Osteocyte (in vitro differentiated cells): ENCODE measurements around the gene PRR13. TPM values are rescaled to one million over a fixed set of nuclear protein-coding genes. Genes with fewer than 3 reads are reported as not detected.
"Not testable (repeated sequence)": the region's sequence is repeated elsewhere in the genome, so short reads cannot be mapped to it uniquely, and the experiment has no call there.

Source experiments
- DNase-seq: peaks from one replicate; pipeline ENCODE4 v3.0.0; 2021; ENCODE audit warnings: mixed read lengths; ENCODE audit not compliant: unreplicated experiment; ENCODE audit errors: extremely low spot score
- H3K27ac Mint-ChIP-seq: one replicate; pipeline ENCODE4 v1.8.0; 2021; ENCODE audit warnings: mild to moderate bottlenecking, mixed read lengths; ENCODE audit not compliant: unreplicated experiment
- H3K27me3 Mint-ChIP-seq: one replicate; pipeline ENCODE4 v1.8.0; 2021; ENCODE audit warnings: mixed read lengths; ENCODE audit not compliant: unreplicated experiment
- H3K36me3 Mint-ChIP-seq: one replicate; pipeline ENCODE4 v1.8.0; 2021; ENCODE audit warnings: mixed read lengths; ENCODE audit not compliant: unreplicated experiment
- H3K4me1 Mint-ChIP-seq: one replicate; pipeline ENCODE4 v1.8.0; 2021; ENCODE audit warnings: mixed read lengths; ENCODE audit not compliant: unreplicated experiment
- H3K4me3 Mint-ChIP-seq: one replicate; pipeline ENCODE4 v1.8.0; 2021; ENCODE audit warnings: mild to moderate bottlenecking, moderate library complexity, mixed read lengths; ENCODE audit not compliant: unreplicated experiment
- H3K9me3 Mint-ChIP-seq: one replicate; pipeline ENCODE4 v1.8.0; 2021; ENCODE audit warnings: mixed read lengths; ENCODE audit not compliant: unreplicated experiment
- total RNA-seq: library from RNA; stranded (reverse); gene quantifications from 2 replicates; pipeline ENCODE4 v1.2.1, GENCODE V29; 2021
- TF ChIP-seq, protein P1 (sequence below): fragments of 200-600 bp; sonication (generic); IDR thresholded peaks from 2 replicates; pipeline ENCODE4 v1.5.0; 2021; ENCODE audit warnings: antibody characterized with exemption, mild to moderate bottlenecking, moderate library complexity

Gene PRR13
- total RNA-seq, 1 donor from 2014 or later: 102 TPM

DNA sequence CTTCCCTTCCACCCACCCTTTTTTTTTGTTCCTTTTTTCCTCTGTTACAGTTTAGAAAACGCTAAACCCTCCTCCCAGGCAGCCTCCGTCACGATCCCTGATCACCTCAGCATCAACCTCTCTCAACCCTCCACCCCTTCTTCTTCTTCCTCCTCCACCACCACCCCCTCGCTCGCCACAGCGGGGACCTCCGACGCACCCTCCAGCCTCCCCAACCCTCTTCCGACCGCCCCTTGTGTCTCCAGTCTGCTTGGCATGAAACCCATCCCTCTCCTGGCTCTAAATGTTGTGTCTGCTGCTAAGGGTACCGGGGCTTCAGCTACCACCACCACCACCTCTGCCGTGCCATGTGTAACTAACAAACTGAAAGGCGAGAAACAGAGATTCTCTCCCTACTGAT is 33.3 kb downstream of the PRR13 start:
- no peak overlapping the region for H3K4me3 Mint-ChIP-seq
- no peak overlapping the region for H3K27ac Mint-ChIP-seq

DNA sequence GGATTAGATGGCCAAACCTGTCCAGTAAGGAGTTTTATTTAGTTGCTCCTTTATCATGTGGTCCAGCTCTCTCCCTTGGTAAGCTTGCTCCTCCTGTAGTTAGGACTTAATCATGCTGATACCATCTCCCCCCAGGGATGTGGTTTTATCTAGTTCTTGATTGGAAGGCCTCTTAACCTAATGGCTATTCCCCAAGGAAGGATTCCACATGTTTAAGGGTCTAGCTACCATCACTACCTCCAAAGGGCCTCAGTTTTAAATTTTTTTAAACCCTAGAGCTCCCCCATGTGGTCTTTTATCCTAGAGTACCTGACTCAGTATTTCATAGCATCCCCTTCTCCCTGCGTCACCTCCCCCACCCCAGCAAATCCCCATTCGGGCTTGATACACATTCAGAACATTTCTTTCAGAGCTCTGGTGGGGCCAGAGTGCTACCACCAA is 35.3 kb downstream of the PRR13 start:
- Mint-ChIP-seq H3K27ac (peak overlapping the region; percentile 38), H3K4me3 (no peak overlapping the region), H3K9me3 (no peaks in the 10 kb centered on the region), H3K27me3 (no peaks in the 10 kb centered on the region), H3K4me1 (peaks cover 22% of the 10 kb centered on the region), H3K36me3 (peaks cover 60% of the 10 kb centered on the region)
- TF ChIP-seq, protein P1, sequence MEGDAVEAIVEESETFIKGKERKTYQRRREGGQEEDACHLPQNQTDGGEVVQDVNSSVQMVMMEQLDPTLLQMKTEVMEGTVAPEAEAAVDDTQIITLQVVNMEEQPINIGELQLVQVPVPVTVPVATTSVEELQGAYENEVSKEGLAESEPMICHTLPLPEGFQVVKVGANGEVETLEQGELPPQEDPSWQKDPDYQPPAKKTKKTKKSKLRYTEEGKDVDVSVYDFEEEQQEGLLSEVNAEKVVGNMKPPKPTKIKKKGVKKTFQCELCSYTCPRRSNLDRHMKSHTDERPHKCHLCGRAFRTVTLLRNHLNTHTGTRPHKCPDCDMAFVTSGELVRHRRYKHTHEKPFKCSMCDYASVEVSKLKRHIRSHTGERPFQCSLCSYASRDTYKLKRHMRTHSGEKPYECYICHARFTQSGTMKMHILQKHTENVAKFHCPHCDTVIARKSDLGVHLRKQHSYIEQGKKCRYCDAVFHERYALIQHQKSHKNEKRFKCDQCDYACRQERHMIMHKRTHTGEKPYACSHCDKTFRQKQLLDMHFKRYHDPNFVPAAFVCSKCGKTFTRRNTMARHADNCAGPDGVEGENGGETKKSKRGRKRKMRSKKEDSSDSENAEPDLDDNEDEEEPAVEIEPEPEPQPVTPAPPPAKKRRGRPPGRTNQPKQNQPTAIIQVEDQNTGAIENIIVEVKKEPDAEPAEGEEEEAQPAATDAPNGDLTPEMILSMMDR: peak; percentile 43
- no peak for DNase-seq

More for the DNA sequence above, 33.3 kb downstream of the PRR13 start:
- H3K27me3 Mint-ChIP-seq: no peaks in the 10 kb centered on the region
- H3K9me3 Mint-ChIP-seq: no peaks in the 10 kb centered on the region
- H3K4me1 Mint-ChIP-seq: peaks cover 26% of the 10 kb centered on the region
- TF ChIP-seq, protein P1: no peak
- no peak for DNase-seq
- H3K36me3 Mint-ChIP-seq: peaks cover 67% of the 10 kb centered on the region

DNA sequence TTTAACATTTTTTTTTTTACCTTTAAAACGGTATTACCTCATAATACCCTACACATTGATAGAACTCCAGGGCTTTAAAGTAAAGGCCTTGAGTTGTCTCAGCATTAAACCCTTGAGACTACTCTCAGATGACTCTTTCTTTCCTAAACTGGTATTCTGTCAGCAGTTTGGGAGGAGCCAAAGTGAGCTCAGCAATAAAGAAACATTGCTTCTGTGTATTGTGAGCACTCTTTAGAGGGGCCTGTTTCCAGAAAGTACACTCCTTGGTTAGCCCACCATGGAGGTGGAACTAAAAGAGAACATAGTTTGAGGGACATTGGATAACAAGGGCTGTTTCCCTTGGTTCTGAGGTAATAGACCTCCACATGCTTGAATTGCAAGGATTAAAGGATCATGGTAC is 37.3 kb downstream of the PRR13 start:
- H3K4me3 Mint-ChIP-seq: no peak overlapping the region
- TF ChIP-seq, protein P1: no peak
- H3K27me3 Mint-ChIP-seq: no peaks in the 10 kb centered on the region
- no peaks in the 10 kb centered on the region for H3K9me3 Mint-ChIP-seq
- peaks cover 13% of the 10 kb centered on the region for H3K4me1 Mint-ChIP-seq
- peak overlapping the region; percentile 38 for H3K27ac Mint-ChIP-seq
- peaks cover 54% of the 10 kb centered on the region for H3K36me3 Mint-ChIP-seq
- no peak for DNase-seq

DNA sequence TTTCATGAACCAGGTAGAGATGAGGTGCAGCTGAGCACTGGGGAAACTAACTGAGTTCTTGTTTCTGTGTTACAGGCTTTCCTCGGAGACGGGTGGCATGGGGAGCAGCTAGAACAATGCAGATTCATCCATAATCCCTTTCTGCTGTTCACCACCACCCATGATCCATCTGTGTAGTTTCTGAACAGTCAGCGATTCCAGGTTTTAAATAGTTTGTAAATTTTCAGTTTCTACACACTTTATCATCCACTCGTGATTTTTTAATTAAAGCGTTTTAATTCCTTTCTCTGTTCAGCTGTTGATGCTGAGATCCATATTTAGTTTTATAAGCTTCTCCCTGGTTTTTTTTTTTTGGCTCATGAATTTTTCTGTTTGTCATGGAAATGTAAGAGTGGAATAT is 37.8 kb downstream of the PRR13 start:
- Mint-ChIP-seq H3K27ac (peak overlapping the region; percentile 38), H3K27me3 (no peaks in the 10 kb centered on the region), H3K36me3 (peaks cover 50% of the 10 kb centered on the region), H3K4me1 (peaks cover 13% of the 10 kb centered on the region), H3K9me3 (no peaks in the 10 kb centered on the region), H3K4me3 (no peak overlapping the region)
- TF ChIP-seq, protein P1: no peak
- DNase-seq: no peak

DNA sequence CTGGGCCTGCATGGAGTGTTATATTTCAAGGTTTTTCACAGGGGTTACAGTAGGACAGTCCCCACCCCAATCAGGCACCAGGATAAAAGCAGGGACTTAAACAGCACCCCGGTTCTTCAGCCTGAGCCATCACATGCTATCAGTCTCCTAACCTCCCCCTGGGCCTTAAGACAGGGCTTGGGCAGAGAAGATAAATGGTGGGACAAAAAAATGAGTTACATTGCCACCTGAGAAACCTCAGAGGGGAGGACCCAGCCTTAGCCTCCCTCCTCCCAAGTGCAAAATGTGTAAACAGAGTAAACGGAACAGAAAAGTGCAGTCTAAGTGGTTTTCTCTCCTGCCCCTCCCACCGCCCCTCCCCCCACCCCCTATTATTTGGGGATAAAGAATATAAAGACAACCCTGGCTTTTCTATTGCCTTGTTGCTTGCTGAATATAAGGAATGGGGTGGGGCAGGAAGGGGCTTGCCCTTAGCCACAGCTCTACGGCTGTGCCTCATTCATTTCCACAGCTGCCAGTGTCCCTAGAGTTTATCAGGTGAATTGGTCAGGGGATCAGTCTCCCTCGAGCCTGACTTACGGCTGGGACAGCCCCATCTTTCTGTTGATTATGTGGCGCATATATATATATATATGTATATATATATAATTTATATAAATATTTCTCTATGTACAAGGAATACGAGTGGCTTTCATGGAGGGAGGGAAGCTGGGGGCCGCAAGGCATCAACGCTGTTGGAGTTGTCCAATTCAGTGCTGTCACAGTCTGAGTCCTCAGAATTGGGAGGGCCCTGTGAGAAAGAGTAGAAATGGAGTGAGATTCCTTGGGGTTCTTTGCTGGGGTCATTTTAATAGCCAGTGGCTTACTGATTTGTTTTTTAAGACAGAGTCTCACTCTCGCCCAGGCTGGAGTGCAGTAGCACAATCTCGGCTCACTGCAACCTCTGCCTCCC is 39.2 kb downstream of the PRR13 start:
- DNase-seq: no peak
- TF ChIP-seq, protein P1: no peak

DNA sequence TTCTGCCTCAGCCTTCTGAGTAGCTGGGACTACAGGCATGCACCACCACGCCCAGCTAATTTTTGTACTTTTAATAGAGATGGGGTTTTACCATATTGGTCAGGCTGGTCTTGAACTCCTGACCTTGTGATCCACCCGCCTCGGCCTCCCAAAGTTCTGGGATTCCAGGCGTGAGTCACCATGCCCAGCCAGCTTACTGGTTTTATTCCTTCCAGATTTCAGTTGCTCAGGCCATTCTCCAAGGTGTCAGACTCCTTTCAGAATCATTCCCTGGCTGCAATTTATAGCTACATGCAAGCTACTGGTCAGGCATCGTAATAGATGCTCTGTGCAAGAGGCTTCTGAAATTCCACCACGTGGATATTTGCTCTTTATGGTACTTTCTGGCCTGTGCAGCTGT is 39.9 kb downstream of the PRR13 start:
- not testable (repeated sequence) for H3K27me3 Mint-ChIP-seq, H3K9me3 Mint-ChIP-seq, H3K27ac Mint-ChIP-seq, DNase-seq, H3K4me3 Mint-ChIP-seq
- peaks cover 10% of the 10 kb centered on the region for H3K4me1 Mint-ChIP-seq
- peaks cover 40% of the 10 kb centered on the region for H3K36me3 Mint-ChIP-seq

More for the DNA sequence above, 39.2 kb downstream of the PRR13 start:
- no peaks in the 10 kb centered on the region for H3K9me3 Mint-ChIP-seq
- H3K27ac Mint-ChIP-seq: no peak overlapping the region
- H3K27me3 Mint-ChIP-seq: no peaks in the 10 kb centered on the region
- H3K4me1 Mint-ChIP-seq: peaks cover 13% of the 10 kb centered on the region
- H3K4me3 Mint-ChIP-seq: no peak overlapping the region
- peaks cover 45% of the 10 kb centered on the region for H3K36me3 Mint-ChIP-seq
